ENCODE results near the gene GNG2.

GNG2 gene

GRCh38 chr14:51844081-51844881 lies 16.1 kb upstream of the GNG2 start:
- no peak overlapping the region for H3K4me3 ChIP-seq (replicated peaks in 1 of 2; ENCODE audit: low read depth in 2 of 2, low read length in 2 of 2)
- DNase-seq (ENCODE audit: low read depth in 2 of 2) = no peak
- no peak for TF ChIP-seq CTCF (IDR thresholded peaks at IDR 0.05; ENCODE audit: low read depth, low read length)

GRCh38 chr14:51845811-51846210 lies 14.6 kb upstream of the GNG2 start:
- no peak overlapping the region for H3K4me3 ChIP-seq (replicated peaks in 1 of 2; ENCODE audit: low read depth in 2 of 2, low read length in 2 of 2)
- DNase-seq (ENCODE audit: low read depth in 2 of 2) = peak in 1 of 2 donors; percentile 41
- TF ChIP-seq CTCF (IDR thresholded peaks at IDR 0.05; ENCODE audit: low read depth, low read length) = no peak

GRCh38 chr14:51846631-51847488 lies 13.6 kb upstream of the GNG2 start:
- DNase-seq (ENCODE audit: low read depth in 2 of 2) = peak; percentile 84 to 86
- H3K4me3 ChIP-seq (replicated peaks in 1 of 2; ENCODE audit: low read depth in 2 of 2, low read length in 2 of 2) = no peak overlapping the region
- no peak for TF ChIP-seq CTCF (IDR thresholded peaks at IDR 0.05; ENCODE audit: low read depth, low read length)

GRCh38 chr14:51847489-51847796 lies 13.0 kb upstream of the GNG2 start:
- TF ChIP-seq CTCF (IDR thresholded peaks at IDR 0.05; ENCODE audit: low read depth, low read length) = no peak
- H3K4me3 ChIP-seq (replicated peaks in 1 of 2; ENCODE audit: low read depth in 2 of 2, low read length in 2 of 2) = no peak overlapping the region
- no peak for DNase-seq (ENCODE audit: low read depth in 2 of 2)

GRCh38 chr14:51848120-51848519 lies 12.3 kb upstream of the GNG2 start:
- DNase-seq (ENCODE audit: low read depth in 2 of 2) = peak in 1 of 2 donors; percentile 57
- no peak for TF ChIP-seq CTCF (IDR thresholded peaks at IDR 0.05; ENCODE audit: low read depth, low read length)
- no peak overlapping the region for H3K4me3 ChIP-seq (replicated peaks in 1 of 2; ENCODE audit: low read depth in 2 of 2, low read length in 2 of 2)

- DNase-seq (ENCODE audit: low read depth in 2 of 2) = peak in 1 of 2 donors; percentile 52
- H3K4me3 ChIP-seq (replicated peaks in 1 of 2; ENCODE audit: low read depth in 2 of 2, low read length in 2 of 2) = no peak overlapping the region
- no peak for TF ChIP-seq CTCF (IDR thresholded peaks at IDR 0.05; ENCODE audit: low read depth, low read length)
Observed at GRCh38 chr14:51849097-51849496, 11.3 kb upstream of the GNG2 start.

Measured in cardiac fibroblast (primary cell).